ENCODE results near the gene SMIM38.

- no peak for TF ChIP-seq GATA2 (IDR thresholded peaks at IDR 0.05; ENCODE audit: low read depth, low read length)
- TF ChIP-seq GATA3 (IDR thresholded peaks at IDR 0.05; ENCODE audit: low read depth, low read length), result no peak
Measured at GRCh38 chr11:69121021-69121420, 34.7 kb upstream of the SMIM38 start.
